GM12864 (cell line): ENCODE measurements around the gene AFF3.
"Not testable (repeated sequence)": the region's sequence is repeated elsewhere in the genome, so short reads cannot be mapped to it uniquely, and the experiment has no call there.

ENCODE experiments used
- DNase-seq: peaks from one replicate; pipeline ENCODE4 v3.0.0-alpha.2; 2011; ENCODE audit warnings: low read depth
- H3K4me3 ChIP-seq: 2 replicates; pipeline ENCODE4 v1.5.1; 2011; ENCODE audit warnings: mild to moderate bottlenecking, low read depth, low read length, control low read depth
- CTCF ChIP-seq: IDR thresholded peaks from 2 replicates; pipeline ENCODE4 v1.5.1; 2011; ENCODE audit warnings: low read depth, mild to moderate bottlenecking, moderate library complexity, low read length, control low read depth, inconsistent platforms; ENCODE audit errors: missing control alignments

AFF3 gene

GRCh38 chr2:99512181-99512591 is 630.2 kb downstream of the AFF3 start:
- TF ChIP-seq CTCF, result no peak
- no peak for DNase-seq
- H3K4me3 ChIP-seq, result no peak overlapping the region

- H3K4me3 ChIP-seq, result no peak overlapping the region
- no peak for DNase-seq
- TF ChIP-seq CTCF, result no peak
Measured at GRCh38 chr2:99509387-99509786, 633.0 kb downstream of the AFF3 start.

GRCh38 chr2:99507937-99508818 is 634.2 kb downstream of the AFF3 start:
- DNase-seq, result no peak
- no peak overlapping the region for H3K4me3 ChIP-seq
- TF ChIP-seq CTCF, result no peak

- DNase-seq, result no peak
Measured at GRCh38 chr2:99504844-99505584, 637.4 kb downstream of the AFF3 start.

GRCh38 chr2:99503662-99504416 is 638.6 kb downstream of the AFF3 start:
- H3K4me3 ChIP-seq, DNase-seq: not testable (repeated sequence)

More at GRCh38 chr2:99504844-99505584, 637.4 kb downstream of the AFF3 start:
- no peak overlapping the region for H3K4me3 ChIP-seq
- no peak for TF ChIP-seq CTCF

- no peak for TF ChIP-seq CTCF
- no peak overlapping the region for H3K4me3 ChIP-seq
Measured at GRCh38 chr2:99496021-99496420, 646.4 kb downstream of the AFF3 start.

More at GRCh38 chr2:99496021-99496420, 646.4 kb downstream of the AFF3 start:
- no peak for DNase-seq
